Activated T-helper 9 cell treated with anti-CD3 and anti-CD28 coated beads, Interleukin-2, amount 50 U/mL, for 16 hours (primary cell): ENCODE measurements around the gene CD27.
"Not testable (repeated sequence)": the region's sequence is repeated elsewhere in the genome, so short reads cannot be mapped to it uniquely, and the experiment has no call there.

Experiments
- DNase-seq: peaks from one replicate; pipeline ENCODE4 v3.0.0-alpha.2; 2020; ENCODE audit warnings: low read depth

The CD27 gene

DNA sequence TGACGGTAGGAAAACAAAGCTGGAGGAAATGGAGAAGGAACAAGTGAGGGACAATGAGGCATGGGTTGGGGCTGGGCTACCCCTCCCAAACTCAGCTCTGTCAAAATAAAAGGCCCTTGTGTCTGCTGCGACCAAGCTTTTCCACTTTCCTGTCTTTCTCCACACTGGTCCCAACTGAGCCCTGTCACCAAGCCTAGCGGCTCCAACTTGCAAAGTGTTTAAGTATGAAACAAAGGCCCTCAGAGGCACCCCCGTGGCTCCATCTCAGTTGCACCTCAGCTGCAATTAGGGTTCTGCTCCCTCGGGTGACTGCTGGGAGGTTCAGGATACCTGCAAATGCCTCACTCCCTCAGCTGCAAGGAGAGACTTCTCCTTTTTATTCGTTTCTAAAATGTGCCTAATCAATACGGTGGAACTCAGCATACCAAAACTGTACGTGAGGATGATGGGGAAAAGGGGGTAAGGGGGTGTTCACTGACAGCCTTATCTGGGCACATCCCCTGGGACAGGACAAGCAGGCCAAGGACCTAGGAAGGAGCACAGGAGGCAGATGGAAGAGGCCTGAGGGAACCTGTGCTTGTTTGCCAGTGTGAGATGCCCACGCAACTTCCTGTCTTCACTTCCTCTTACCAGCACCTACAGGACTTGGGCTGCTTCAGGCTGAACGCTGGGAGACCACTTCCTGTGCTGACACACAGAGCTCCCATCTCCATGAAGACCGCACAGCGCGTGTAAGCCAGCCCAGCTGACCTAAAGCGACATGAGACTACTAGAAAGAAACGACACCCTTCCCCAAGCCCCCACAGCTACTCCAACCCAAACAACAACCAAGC is 16.9 kb downstream of the CD27 start:
- DNase-seq, result peak; percentile 64

DNA sequence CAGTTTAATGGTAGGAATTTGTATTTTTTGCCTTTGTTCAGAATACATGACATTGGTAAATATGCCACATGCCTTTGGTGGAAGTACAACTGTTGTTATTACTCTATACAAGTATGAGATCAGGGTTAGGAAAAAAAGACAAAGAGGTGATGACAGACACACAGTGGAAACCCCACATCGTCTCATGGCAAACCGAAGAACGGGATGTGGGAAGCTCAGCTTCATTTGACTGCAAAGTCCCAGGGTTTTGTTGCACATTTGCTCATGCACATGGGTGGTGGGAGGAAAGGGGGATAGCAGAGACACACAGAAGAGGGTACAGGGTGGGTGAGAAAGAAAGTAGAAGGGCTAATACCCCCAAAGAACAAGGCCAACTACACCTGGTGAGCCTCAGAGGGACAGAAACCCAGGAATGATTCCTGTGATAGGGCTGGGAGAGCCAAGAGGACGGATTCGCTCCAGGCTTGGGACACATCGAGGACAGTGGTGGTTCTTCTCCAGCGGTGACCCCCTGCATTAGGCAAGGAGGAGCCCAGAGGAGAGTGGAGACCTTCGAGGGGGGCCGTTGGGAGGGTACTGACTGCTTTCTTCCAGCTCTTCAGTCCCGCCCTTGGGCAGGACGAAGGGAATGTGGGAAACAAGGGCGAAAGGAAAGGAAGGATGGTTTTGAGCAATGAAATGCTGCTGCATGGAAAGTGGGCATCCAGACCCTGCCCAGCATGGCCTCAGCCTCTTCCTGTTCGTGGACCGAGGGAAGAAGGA is 17.7 kb downstream of the CD27 start:
- no peak for DNase-seq

DNA sequence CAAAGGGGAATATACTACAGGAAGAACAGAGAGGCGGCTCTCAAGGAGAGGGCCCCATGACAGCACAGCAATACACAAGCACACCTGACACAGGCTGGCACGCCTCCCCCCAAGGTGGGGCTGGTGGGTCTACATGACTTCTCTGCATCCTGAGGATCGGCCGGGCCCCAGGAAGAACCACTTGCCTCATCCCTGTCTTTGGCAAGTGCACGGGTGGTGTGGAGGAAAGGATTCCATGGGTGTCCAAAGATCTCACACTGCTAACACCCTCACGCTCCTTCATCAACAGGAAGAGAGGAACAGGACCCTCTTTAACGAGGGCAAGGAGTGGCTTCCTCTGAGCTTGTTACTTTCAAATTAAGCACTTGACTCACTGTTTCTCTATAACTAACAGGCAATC is 18.5 kb downstream of the CD27 start:
- DNase-seq, result no peak

GRCh38 chr12:6463858-6464257 is 19.1 kb downstream of the CD27 start:
- DNase-seq, result no peak

DNA sequence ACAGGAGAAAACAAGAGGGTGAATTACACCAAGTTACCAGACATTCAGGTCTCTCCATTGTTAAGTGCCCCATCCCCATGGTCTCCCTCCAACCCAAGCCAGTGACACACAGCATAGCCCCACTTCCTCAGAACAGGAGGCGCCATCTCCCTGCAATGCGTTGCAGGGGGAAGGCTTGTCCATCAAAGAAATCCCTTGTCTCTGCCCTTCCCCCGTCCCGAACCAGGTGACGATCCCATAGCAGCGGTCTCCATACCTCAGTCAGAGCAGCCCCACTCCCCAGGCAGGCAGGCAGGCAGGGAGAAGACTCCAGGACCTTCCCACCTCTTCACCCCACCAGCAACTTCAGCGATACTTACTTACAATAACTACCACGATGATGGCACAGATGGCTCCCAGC is 19.8 kb downstream of the CD27 start:
- DNase-seq, result no peak

- no peak for DNase-seq
These were observed 20.9 kb downstream of the CD27 start for GRCh38 chr12:6465467-6466183.

- DNase-seq, result no peak
These were observed 21.4 kb downstream of the CD27 start for GRCh38 chr12:6466184-6466573.

DNA sequence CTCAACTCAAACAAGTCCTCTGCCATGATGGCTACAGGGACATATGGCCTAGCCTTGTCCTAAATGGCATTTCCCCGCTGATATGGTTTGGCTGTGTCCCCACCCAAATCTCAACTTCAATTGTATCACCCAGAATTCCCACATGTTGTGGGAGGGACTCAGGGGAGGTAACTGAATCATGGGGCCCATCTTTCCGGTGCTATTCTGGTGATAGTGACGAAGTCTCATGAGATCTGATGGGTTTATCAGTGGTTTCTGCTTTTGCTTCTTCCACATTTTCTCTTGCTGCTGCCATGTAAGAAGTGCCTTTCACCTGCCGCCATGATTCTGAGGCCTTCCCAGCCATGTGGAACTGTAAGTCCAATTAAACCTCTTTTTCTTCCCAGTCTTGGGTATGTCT is 22.0 kb downstream of the CD27 start:
- not testable (repeated sequence) for DNase-seq

GRCh38 chr12:6467571-6468282 is 23.0 kb downstream of the CD27 start:
- DNase-seq, result not testable (repeated sequence)

DNA sequence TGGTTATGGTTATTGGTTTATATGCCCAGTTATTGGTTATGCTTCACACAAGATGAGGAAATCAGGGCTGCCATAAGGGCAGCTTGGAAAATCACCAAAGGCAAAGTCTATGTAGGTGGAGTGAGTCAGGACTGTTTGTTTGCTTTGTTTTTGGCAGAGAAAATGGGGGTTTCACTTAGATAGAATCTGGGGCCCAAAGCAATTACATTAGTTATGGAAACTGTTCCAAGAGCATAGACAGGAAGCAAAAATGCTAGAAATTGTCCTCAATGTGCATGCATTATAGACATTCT is 23.5 kb downstream of the CD27 start:
- DNase-seq, result no peak

DNA sequence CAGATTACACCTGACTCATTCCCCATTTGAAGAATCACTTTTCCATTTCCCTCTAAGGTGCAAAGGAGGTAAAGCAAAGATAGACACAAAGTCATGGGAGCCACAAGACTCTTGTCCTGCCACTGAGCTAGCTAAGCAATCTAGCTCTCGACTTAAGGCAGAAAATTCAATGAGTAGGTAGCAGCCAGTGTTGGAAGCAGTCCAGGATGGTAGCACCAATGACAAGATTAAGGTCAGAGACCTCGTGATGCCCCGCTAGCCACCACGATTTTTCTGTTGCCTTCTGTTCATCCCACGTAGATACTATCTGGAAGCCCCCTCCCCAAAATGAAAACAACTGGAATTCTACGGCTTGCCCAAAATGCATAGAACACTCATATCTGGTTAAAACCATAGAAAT is 24.3 kb downstream of the CD27 start:
- no peak for DNase-seq

GRCh38 chr12:6469609-6470374 is 25.0 kb downstream of the CD27 start:
- no peak for DNase-seq

DNA sequence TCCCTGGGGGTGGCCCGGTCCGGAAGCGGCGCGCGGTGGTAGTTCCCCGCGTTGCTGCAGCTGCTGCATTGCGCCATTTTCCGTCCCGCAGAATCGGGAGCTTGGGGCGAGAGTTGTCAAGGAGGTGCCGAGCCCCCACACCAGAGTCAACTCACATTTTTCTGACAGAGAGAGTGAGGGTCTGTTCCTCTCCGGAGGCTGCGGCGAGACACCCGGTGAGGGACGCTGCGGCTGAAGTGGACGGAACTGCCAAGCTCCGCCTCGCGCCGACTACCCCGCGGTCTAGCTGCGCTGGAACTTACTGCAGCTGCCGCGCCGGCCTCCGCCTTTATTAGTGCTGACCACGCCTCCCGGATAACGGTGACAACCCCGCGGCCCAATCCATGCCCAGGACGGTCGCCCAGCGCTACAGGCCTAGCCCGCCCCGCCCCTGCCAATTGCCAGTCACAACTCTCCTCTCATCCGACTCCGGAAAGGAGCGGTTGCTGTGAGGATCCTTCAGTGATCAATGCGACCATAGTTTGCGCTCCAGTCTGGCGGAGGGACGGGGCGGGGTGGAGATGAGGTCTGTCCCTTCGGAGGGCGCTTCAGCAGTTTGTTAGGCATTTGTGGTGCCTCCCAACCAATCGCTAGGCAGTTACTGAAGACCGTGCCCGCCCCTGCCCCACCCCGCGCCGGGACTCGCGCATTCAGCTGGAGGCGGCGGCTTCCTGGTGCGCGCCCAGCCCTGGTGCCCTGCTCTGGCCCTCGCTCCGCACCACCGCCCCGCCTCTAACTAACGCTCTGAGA is 25.8 kb downstream of the CD27 start, which contains the start of gene VAMP1:
TSS of gene VAMP1 (minus strand) at position 303 of the 789 bp plus-strand sequence. CDS start at position 157, 146 bp downstream.
- DNase-seq, result peak; percentile 95

DNA sequence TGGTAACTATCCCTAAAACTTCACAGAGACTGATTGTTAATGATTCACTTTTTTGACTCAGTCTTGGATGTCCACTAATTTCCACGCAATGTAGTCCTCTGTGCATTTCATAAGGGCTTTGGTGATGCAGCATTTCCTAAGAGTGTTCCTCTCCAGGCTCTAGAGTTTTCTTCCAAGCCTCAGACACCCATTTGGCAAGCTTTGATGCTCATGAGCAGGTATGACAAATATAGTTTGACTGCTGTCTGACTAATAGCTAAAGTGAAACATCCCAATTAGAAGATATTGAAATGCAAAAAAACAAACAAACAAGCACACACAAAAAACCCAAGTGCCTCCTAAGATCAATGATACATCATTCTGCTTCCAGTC is 27.2 kb downstream of the CD27 start:
- DNase-seq, result no peak

GRCh38 chr12:6472491-6472890 is 27.7 kb downstream of the CD27 start:
- no peak for DNase-seq

DNA sequence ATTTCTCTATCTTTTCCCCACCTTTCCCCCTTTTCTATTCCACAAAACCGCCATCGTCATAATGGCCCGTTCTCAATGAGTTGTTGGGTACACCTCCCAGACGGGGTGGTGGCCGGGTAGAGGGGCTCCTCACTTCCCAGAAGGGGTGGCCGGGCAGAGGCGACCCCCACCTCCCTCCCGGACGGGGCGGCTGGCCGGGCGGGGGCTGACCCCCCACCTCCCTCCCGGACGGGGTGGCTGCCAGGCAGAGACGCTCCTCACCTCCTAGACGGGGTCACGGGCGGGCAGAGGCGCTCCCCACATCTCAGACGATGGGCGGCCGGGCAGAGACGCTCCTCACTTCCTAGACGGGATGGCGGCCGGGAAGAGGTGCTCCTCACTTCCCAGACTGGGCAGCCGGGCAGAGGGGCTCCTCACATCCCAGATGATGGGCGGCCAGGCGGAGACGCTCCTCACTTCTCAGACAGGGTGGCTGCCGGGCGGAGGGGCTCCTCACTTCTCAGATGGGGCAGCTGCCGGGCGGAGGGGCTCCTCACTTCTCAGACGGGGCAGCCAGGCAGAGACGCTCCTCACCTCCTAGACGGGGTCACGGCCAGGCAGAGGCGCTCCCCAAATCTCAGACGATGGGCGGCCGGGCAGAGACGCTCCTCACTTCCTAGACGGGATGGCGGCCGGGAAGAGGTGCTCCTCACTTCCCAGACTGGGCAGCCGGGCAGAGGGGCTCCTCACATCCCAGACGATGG is 30.6 kb downstream of the CD27 start:
- DNase-seq, result not testable (repeated sequence)

GRCh38 chr12:6476489-6476888 is 31.7 kb downstream of the CD27 start:
- DNase-seq, result no peak

- DNase-seq, result not testable (repeated sequence)
These were observed 33.0 kb downstream of the CD27 start for GRCh38 chr12:6477601-6478377.

GRCh38 chr12:6478416-6478815 is 33.7 kb downstream of the CD27 start:
- no peak for DNase-seq
